Activated CD8-positive, alpha-beta memory T cell treated with anti-CD3 and anti-CD28 coated beads, Interleukin-2, amount 10 ng/mL, durations not matched to agents 7 days and 5 days (primary cell): ENCODE data around the gene PGAP2. TPM values are rescaled to one million over a fixed set of nuclear protein-coding genes. Genes with fewer than 3 reads are reported as not detected.
"Not testable (repeated sequence)": the region's sequence is repeated elsewhere in the genome, so short reads cannot be mapped to it uniquely, and the experiment has no call there.

ENCODE experiments used
- ATAC-seq: fragments of 150-1000 bp; cut with Tn5 transposase; one replicate; pipeline ENCODE4 v1.10.0; 2021; ENCODE audit warnings: moderate library complexity
- CTCF ChIA-PET: fragments of 350-600 bp; sonication (Branson Sonifier 250); formaldehyde crosslinking; loops from one replicate; lab custom pipeline; 2021; ENCODE audit warnings: antibody characterized with exemption; lab: Charles Lee
- DNase-seq: peaks from one replicate; pipeline ENCODE4 v3.0.0-alpha.2; 2020
- H3K27ac Mint-ChIP-seq: one replicate; pipeline ENCODE4 v1.8.0; 2021; ENCODE audit warnings: mild to moderate bottlenecking, mixed read lengths
- H3K27me3 Mint-ChIP-seq: one replicate; pipeline ENCODE4 v1.8.0; 2021; ENCODE audit warnings: mixed read lengths
- H3K36me3 Mint-ChIP-seq: one replicate; pipeline ENCODE4 v1.8.0; 2021; ENCODE audit warnings: mild to moderate bottlenecking, mixed read lengths
- H3K4me1 Mint-ChIP-seq: one replicate; pipeline ENCODE4 v1.8.0; 2021; ENCODE audit warnings: mixed read lengths
- H3K4me3 Mint-ChIP-seq: one replicate; pipeline ENCODE4 v1.8.0; 2021; ENCODE audit warnings: mild to moderate bottlenecking, moderate library complexity, mixed read lengths
- H3K9me3 Mint-ChIP-seq: one replicate; pipeline ENCODE4 v1.8.0; 2022; ENCODE audit warnings: low read depth, mixed read lengths
- total RNA-seq, 2 experiments: library from RNA; stranded (reverse); gene quantifications; one replicate each; pipeline ENCODE4 v1.2.3, GENCODE V29; 2021

Gene PGAP2
- total RNA-seq, 2 experiments from 2014 or later: 22.7 to 23.5 TPM

DNA sequence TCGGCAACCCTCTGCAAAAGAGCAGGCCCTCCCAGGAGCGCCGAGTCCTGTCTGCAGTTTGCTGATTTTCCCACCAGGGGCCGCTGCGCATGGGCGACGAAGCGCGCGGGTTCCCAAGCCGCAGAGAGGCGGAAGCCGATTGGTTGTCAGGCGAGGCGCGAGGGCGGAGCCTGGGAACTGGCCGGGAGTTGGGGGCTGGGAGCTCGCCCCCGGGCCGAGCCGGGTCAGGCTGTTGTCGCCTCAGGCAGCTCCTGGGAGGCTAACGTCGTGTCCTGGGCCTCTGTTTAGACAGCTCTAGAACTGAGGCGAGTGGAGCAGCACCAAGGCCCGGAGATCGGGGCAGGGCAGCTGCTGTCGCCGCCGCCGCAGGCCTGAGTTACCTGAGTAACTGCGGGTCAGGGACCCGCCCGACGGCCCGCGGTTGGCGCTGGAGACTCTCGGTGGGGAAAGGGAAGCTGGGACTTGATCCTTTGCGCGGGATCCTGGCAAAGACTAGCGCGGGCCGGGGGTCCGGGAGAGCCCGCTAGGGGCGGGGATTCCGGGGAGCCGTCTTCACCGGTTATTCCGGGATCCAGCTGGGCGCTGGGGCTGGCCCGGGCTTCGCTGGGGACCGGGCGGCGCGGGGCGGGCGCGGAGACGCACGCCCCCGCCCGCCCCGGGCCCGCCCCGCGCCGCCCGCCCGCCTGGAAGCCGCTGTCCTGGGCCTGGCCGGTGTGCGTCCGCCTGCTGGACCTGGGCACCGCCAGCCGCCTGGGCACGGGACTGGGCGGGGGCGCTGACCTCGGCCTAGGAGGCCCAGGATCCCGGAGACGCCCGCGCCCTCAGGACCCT, 46.8 kb downstream of the PGAP2 start, which contains the start of gene STIM1:
Gene STIM1 (plus strand): TSS at position 688 of the 831 bp plus-strand sequence. CDS start 607 bp downstream, outside the sequence.
- ATAC-seq (peak; percentile 74), DNase-seq (peak; percentile 98)
- Mint-ChIP-seq H3K4me3 (peak within 1 kb of the TSS; percentile 86), H3K27ac (peak within 1 kb of the TSS; percentile 97), H3K4me1 (peaks cover 56% of the 10 kb centered on the region), H3K36me3 (peaks cover 10% of the 10 kb centered on the region), H3K27me3 (no peaks in the 10 kb centered on the region), H3K9me3 (no peaks in the 10 kb centered on the region)
- CTCF ChIA-PET: interaction anchor here (0.6 to 16.8 kb wide), 59 partner anchors 13 to 253 kb away, joined by 3 to 474 read pairs (median 7); partner anchors contain the start of genes NUP98, PGAP2 and RHOG

DNA sequence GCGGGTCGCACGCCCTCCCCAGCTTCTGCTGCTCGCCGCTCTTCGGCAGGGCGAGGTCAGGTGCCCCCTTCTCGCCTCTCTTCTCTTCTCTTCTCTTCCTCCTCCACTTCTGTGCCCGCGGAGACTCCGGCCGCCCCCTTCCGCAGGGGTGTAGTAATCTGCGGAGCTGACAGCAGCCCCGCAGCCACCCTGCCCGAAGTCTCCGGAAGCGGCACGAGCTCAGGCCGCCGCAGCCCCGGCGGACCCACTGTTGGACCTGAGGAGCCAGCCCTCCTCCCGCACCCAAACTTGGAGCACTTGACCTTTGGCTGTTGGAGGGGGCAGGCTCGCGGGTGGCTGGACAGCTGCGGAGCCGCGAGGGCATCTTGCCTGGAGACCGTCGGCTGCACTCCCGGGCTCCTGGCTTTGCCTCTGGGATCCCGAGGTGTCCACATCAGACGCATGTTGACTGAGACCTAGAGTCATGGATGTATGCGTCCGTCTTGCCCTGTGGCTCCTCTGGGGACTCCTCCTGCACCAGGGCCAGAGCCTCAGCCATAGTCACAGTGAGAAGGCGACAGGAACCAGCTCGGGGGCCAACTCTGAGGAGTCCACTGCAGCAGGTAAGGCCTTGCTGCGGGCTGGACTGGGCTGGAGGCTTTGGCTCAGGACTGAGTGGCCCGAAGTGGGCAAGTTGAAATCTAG, 47.6 kb downstream of the PGAP2 start:
- DNase-seq (peak; percentile 82), ATAC-seq (peak; percentile 20)
- H3K27ac Mint-ChIP-seq: peak overlapping the region; percentile 82
- H3K4me1 Mint-ChIP-seq: peaks cover 64% of the 10 kb centered on the region
- H3K36me3 Mint-ChIP-seq: peaks cover 12% of the 10 kb centered on the region
- CTCF ChIA-PET: interaction anchor here (0.8 to 16.8 kb wide), 30 partner anchors 12 to 240 kb away, joined by 3 to 474 read pairs (median 12); partner anchors contain the start of genes PGAP2 and RHOG
- H3K9me3 Mint-ChIP-seq: no peaks in the 10 kb centered on the region
- H3K4me3 Mint-ChIP-seq: peak overlapping the region; percentile 86
- H3K27me3 Mint-ChIP-seq: no peaks in the 10 kb centered on the region

DNA sequence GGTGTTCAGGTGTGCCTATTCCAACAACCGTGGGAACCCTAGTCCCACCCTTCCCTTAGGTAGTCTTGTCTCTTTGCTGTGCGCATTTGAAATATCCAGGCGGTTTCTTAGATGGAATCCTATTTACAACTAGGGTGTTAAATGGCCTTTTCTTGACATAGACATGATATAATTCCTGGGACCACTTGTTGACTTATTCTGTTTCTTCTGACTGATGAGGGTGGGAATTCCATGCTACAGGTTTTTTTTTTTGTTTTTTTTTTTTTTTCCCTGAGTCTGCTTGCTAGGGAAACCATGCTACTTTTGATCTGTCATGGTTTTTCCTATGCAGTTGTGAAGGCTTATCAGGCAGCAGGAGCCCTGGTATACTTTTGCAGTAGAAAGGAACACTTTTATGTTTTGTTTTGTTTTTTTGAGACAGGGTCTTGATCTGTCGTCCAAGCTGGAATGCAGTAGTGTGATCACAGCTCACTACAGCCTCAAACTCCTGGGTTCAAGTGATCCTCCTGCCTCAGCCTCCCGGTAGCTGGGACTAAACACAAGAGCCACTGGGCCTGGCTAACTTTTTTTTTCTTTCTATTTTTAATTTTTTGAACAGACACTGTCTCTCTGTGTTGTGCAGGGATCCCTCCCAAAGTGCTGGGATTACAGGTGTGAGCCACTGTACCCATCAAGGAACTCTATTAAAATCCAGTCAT, 48.6 kb downstream of the PGAP2 start:
- Mint-ChIP-seq H3K36me3 (peaks cover 15% of the 10 kb centered on the region), H3K9me3 (no peaks in the 10 kb centered on the region), H3K4me3 (peak overlapping the region; percentile 86), H3K27me3 (no peaks in the 10 kb centered on the region), H3K27ac (peak overlapping the region; percentile 82), H3K4me1 (peaks cover 73% of the 10 kb centered on the region)
- CTCF ChIA-PET: interaction anchor here (0.9 to 16.8 kb wide), 10 partner anchors 11 to 213 kb away, joined by 3 to 474 read pairs (median 38); partner anchors contain the start of gene RHOG
- ATAC-seq (no peak), DNase-seq (no peak)

DNA sequence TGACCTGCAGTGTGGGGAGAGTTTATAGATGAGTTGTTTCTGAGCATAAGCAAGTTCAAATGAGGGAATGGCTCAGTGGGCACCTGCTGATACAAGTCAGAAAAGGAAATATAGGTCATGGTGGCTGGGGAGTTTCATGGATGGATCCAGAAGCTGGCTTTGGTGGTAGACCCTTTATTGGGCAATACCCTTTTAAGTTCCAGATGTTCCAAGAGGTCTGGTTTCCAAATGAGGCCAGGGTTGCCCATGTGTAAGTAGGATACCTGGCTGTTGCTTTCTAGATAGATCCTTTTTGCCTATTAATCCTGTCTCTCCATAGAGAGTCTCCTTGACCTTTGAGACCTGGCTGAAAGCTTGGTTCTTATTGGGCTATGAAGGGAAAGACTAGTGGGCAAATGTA, 49.3 kb downstream of the PGAP2 start:
- peaks cover 19% of the 10 kb centered on the region for H3K36me3 Mint-ChIP-seq
- H3K27me3 Mint-ChIP-seq: no peaks in the 10 kb centered on the region
- CTCF ChIA-PET: interaction anchor here (0.7 to 16.8 kb wide), 8 partner anchors 7 to 213 kb away, joined by 3 to 474 read pairs (median 13); partner anchors contain the start of gene RHOG
- DNase-seq (no peak), ATAC-seq (no peak)
- H3K27ac Mint-ChIP-seq: peak overlapping the region; percentile 82
- H3K9me3 Mint-ChIP-seq: no peaks in the 10 kb centered on the region
- peak overlapping the region; percentile 86 for H3K4me3 Mint-ChIP-seq
- H3K4me1 Mint-ChIP-seq: peaks cover 75% of the 10 kb centered on the region

DNA sequence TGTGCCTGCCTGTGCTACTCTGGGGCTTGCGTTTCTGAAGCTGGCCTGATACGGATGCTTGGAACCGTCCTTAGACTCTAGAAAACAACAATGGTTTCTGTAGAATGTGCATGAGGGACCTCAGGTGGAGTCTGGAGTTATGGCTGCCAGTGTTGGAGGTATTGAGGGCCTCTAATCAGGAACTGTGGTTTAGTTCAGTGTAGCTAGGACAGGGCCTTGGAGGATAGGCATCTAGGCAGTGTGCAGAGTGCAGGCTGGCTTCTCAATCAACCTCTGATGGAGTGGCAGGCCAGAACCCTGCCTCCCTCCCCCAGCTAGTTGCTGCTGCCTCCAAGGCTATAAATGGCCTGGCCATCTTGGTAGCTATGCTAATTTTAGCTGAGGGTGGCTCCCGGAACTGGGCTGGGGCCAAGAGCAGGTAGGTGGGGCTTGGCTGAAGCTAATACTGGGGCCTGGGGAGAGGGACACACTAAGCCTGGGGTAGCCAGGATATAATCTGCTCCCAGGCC, 51.1 kb downstream of the PGAP2 start:
- Mint-ChIP-seq H3K36me3 (peaks cover 22% of the 10 kb centered on the region), H3K4me3 (peak overlapping the region; percentile 86), H3K27ac (peak overlapping the region; percentile 82), H3K4me1 (peaks cover 66% of the 10 kb centered on the region), H3K9me3 (no peaks in the 10 kb centered on the region), H3K27me3 (no peaks in the 10 kb centered on the region)
- DNase-seq (peak; percentile 74), ATAC-seq (peak; percentile 3)
- CTCF ChIA-PET: interaction anchor here (0.6 to 16.8 kb wide), 10 partner anchors 9 to 759 kb away, joined by 3 to 474 read pairs (median 8); partner anchors contain the start of gene RHOG

DNA sequence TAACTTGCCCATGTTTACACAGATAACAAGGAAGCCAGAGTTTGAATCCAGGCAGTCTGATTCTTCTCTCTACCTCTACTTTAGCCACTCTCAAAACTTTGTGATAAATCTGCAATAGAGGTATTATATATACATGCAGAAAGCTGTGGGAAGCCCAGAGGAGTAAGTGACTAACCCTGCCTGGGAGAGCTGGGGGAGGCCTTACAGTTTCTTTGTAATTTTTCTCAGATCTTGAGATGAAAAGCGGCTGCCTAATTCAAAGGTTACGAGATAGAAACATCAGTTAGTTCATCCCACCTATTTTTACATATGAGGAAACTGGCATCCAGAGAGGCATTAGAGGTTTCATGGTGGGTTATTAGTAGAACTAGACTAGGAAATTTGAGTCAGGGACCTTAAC, 52.0 kb downstream of the PGAP2 start:
- DNase-seq (no peak), ATAC-seq (no peak)
- Mint-ChIP-seq H3K27ac (peak overlapping the region; percentile 82), H3K27me3 (no peaks in the 10 kb centered on the region), H3K9me3 (no peaks in the 10 kb centered on the region), H3K36me3 (peaks cover 23% of the 10 kb centered on the region), H3K4me3 (peak overlapping the region; percentile 86), H3K4me1 (peaks cover 70% of the 10 kb centered on the region)
- CTCF ChIA-PET: interaction anchor here (0.7 to 16.8 kb wide), 9 partner anchors 8 to 210 kb away, joined by 3 to 474 read pairs (median 10); partner anchors contain the start of gene RHOG

DNA sequence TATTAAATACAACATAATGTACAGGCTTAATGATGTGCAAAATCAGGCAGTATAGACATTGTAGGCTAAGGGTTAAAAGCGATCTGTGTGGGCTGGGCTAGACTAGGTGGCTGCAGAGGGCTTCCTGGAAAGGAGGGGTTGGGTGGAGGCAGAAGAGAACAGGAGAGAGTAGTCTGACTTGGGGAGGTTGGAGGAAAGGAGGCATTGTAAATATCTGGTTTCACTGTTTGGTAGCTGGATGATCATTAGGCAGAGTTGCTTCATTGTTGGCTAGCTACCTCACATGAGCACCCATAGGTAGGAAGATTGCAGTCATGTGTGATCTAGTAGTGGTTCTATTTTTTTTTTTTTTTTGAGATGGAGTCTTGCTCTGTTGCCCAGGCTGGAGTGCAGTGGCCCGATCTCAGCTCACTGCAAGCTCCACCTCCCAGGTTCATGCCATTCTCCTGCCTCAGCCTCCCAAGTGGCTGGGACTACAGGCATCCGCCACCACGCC, 52.6 kb downstream of the PGAP2 start:
- DNase-seq: peak; percentile 74
- Mint-ChIP-seq H3K36me3 (peaks cover 23% of the 10 kb centered on the region), H3K4me3 (peak overlapping the region; percentile 86), H3K4me1 (peaks cover 76% of the 10 kb centered on the region), H3K27ac (peak overlapping the region; percentile 82)
- not testable (repeated sequence) for H3K9me3 Mint-ChIP-seq, H3K27me3 Mint-ChIP-seq
- CTCF ChIA-PET: interaction anchor here (0.7 to 16.8 kb wide), 6 partner anchors 10 to 209 kb away, joined by 3 to 474 read pairs (median 12); partner anchors contain the start of gene RHOG
- ATAC-seq: peak; percentile 69

DNA sequence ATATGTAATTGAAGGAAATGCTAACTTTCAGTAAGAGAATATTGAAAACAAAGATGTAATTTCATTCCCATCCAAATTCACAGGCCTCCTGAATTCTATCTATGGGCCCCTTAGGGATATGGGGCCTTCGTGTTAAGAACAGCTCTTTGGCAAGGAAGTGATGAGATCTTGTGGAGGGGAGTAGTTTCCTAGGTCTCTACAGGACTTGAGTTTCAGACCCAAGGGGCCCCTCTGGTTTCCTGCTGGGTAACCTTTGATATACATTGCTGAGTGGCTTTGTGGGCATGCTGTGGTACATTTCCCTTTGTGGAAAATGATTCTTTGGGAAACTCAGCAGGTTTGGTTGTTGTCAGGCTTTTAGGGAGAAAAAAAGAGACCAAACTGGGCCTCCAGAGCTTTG, 53.3 kb downstream of the PGAP2 start:
- peak overlapping the region; percentile 80 for H3K27ac Mint-ChIP-seq
- H3K27me3 Mint-ChIP-seq: no peaks in the 10 kb centered on the region
- DNase-seq (peak; percentile 64), ATAC-seq (peak; percentile 22)
- H3K4me1 Mint-ChIP-seq: peaks cover 83% of the 10 kb centered on the region
- peak overlapping the region; percentile 20 for H3K4me3 Mint-ChIP-seq
- no peaks in the 10 kb centered on the region for H3K9me3 Mint-ChIP-seq
- CTCF ChIA-PET: interaction anchor here (0.9 to 16.8 kb wide), 5 partner anchors 10 to 209 kb away, joined by 3 to 474 read pairs (median 18); partner anchors contain the start of gene RHOG
- peaks cover 26% of the 10 kb centered on the region for H3K36me3 Mint-ChIP-seq

DNA sequence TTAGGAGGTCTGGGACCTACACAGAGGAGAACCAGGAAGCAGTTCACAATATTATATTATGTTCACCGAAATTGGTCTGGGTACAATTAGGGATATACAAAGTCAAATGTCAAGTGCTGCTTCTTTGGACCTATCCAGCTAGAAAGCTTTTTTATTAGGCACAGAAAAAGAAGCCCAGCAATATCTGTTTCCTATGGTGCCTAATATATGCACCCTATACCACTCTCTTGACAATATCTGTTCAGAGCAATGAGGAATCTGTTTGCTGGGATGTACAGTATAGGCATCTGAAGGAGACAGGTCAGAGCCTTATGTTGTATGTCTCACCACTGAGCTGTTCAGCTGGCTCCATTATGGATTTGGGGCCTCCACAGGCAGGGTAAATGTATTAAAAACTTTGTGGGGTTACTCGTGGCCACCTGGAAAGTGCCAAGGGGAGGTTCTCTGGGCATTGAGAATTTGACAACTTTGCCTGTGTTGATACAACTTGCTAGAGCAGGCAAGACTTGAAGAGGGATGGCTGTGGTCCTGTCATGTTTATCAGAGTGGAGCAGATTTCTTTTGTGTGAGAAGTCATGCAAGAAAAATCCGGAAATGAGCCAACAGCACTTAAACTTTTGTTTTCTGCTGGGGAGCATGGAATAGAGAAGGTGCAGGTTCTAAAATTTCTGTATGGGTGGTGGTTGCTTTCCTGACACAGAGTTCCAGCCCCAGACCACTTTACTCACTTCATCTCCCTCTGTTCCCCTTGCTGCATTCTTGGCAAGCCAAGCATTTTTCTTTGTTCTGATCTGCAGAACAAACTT, 57.2 kb downstream of the PGAP2 start:
- CTCF ChIA-PET: interaction anchor here (1.2 to 8.8 kb wide), 4 partner anchors 11 to 207 kb away, joined by 3 to 90 read pairs (median 4); partner anchors contain the start of gene STIM1
- H3K4me3 Mint-ChIP-seq: peak overlapping the region; percentile 51
- no peaks in the 10 kb centered on the region for H3K27me3 Mint-ChIP-seq
- H3K36me3 Mint-ChIP-seq: peaks cover 25% of the 10 kb centered on the region
- peaks cover 77% of the 10 kb centered on the region for H3K4me1 Mint-ChIP-seq
- peak overlapping the region; percentile 85 for H3K27ac Mint-ChIP-seq
- H3K9me3 Mint-ChIP-seq: no peaks in the 10 kb centered on the region
- no peak for DNase-seq
- ATAC-seq: peak; percentile 14

DNA sequence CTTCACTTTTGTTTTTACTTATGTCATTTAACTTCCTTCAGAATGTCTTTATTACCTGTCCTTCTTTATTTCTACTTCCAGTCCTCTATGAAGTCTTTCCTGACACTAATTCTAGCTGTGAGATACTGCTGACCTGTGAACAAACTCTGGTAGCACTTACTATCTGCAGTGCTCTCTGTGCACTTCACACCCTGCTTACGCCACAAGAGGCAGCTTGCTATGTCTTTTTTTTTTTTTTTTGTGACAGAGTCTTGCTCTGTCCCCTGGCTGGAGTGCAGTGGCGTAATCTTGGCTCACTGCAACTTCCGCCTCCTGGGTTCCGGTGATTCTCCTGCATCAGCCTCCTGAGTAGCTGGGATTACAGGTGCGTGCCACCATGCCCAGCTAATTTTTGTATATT, 57.8 kb downstream of the PGAP2 start:
- Mint-ChIP-seq H3K36me3 (peaks cover 24% of the 10 kb centered on the region), H3K27me3 (no peaks in the 10 kb centered on the region), H3K4me1 (peaks cover 77% of the 10 kb centered on the region), H3K27ac (peak overlapping the region; percentile 85), H3K4me3 (peak overlapping the region; percentile 51), H3K9me3 (no peaks in the 10 kb centered on the region)
- DNase-seq (no peak), ATAC-seq (no peak)
- CTCF ChIA-PET: interaction anchor here (1.2 to 8.8 kb wide), 3 partner anchors 12 to 207 kb away, joined by 3 to 90 read pairs (median 5); partner anchors contain the start of gene STIM1

DNA sequence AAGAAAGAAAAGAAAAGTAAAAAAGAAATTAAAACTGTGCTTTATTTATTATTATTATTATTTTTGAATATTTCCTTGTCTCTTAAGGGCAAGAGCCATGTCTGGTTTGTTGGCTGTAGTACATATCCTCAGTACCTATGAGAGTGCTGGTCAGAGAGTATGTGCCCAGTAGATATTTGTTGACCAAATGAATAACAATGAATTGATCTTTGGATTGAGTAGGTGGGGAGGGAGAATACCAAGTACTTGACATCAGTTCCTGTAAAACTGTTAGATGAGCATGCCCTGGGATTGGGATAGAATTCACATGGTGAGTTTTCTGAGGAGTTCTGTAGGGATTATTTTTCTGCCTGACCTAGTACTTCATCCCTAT, 58.5 kb downstream of the PGAP2 start:
- CTCF ChIA-PET: interaction anchor here (1.2 to 8.8 kb wide), 3 partner anchors 12 to 206 kb away, joined by 3 to 90 read pairs (median 5); partner anchors contain the start of gene STIM1
- H3K4me3 Mint-ChIP-seq: no peak overlapping the region
- no peak for ATAC-seq

More for the DNA sequence above, 58.5 kb downstream of the PGAP2 start:
- H3K4me1 Mint-ChIP-seq: peaks cover 77% of the 10 kb centered on the region
- no peaks in the 10 kb centered on the region for H3K27me3 Mint-ChIP-seq
- no peak for DNase-seq
- H3K27ac Mint-ChIP-seq: peak overlapping the region; percentile 1
- no peaks in the 10 kb centered on the region for H3K9me3 Mint-ChIP-seq
- peaks cover 24% of the 10 kb centered on the region for H3K36me3 Mint-ChIP-seq
